ENCODE measurements around the gene ARFGAP3.

The ARFGAP3 gene

DNA sequence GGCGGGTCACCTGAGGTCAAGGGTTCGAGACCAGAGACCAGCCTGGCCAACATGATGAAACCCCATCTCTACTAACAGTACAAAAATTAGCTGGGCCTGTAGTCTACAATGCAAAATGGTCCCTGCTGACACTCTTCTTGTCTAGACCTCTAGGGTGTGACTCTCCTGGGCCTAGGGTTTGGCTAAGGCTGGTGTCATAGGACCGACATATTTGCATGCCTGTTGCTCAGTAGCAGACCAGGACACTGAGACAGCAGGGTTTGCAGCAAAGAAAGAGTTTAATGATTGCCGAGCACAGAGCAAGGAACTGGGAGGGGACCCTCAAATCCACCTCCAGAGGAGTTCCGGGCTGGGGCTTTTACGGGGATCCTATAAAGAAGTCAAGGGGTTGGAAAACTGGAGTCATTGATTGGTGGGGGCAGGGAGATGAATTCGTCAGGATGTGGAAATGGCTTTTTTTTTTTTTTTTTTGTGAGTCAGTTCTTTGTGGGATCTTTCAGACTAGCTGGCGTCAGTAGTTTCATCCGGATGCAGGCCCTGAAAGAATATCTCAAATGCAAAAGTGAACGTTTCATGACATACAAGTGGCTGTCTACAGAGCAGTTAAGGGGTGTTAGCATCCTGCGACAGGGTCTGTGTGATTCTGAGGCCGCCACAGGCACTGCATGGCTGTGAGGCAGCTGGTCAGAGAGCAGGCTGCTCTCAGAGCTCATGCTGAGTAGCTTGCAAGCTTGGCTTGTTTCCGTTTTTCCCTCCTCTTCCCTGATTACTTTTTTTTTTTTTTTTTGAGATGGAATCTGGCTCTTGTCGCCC lies 109.2 kb downstream of the ARFGAP3 start:
- H3K9ac ChIP-seq (ENCODE audit: low read length in 5 of 5): no peak overlapping the region
- no peaks in the 10 kb centered on the region for H3K27me3 ChIP-seq (ENCODE audit: control insufficient read depth in 5 of 5, insufficient read depth in 4 of 5, low read length in 5 of 5)
- no peaks in the 10 kb centered on the region for H3K36me3 ChIP-seq (ENCODE audit: control insufficient read depth in 5 of 5, insufficient read depth in 5 of 5, low read length in 5 of 5)
- H3K27ac ChIP-seq (ENCODE audit: low read depth, low read length): peak overlapping the region; percentile 50
- H3K9me3 ChIP-seq (ENCODE audit: control insufficient read depth in 5 of 5, low read length in 5 of 5): no peaks in the 10 kb centered on the region
- H3K4me1 ChIP-seq (ENCODE audit: control insufficient read depth in 5 of 5, insufficient read depth in 5 of 5, low read length in 5 of 5): peaks cover 4 to 47% (median 29%) of the 10 kb centered on the region in 5 donors
- no peak overlapping the region for H3K4me3 ChIP-seq (ENCODE audit: low read depth in 1 of 5, low read length in 5 of 5)
